ENCODE data around the gene BCR. TPM values are rescaled to one million over a fixed set of nuclear protein-coding genes. Genes with fewer than 3 reads are reported as not detected.

Gene BCR
- total RNA-seq, 1 experiment from 2014 or later: 10.2 TPM

GRCh38 chr22:23150762-23151161, 29.5 kb upstream of the BCR start:
- DNase-seq (ENCODE audit: low read depth): no peak

- DNase-seq (ENCODE audit: low read depth): no peak
These were observed 28.5 kb upstream of the BCR start for GRCh38 chr22:23151827-23152226.

GRCh38 chr22:23152238-23153114, 27.8 kb upstream of the BCR start:
- DNase-seq (ENCODE audit: low read depth): no peak

- DNase-seq (ENCODE audit: low read depth): no peak
These were observed 26.3 kb upstream of the BCR start for GRCh38 chr22:23153994-23154393.

- DNase-seq (ENCODE audit: low read depth): no peak
These were observed 25.8 kb upstream of the BCR start for GRCh38 chr22:23154461-23154860.

- no peak for DNase-seq (ENCODE audit: low read depth)
These were observed 25.2 kb upstream of the BCR start for GRCh38 chr22:23155143-23155542.

GRCh38 chr22:23155831-23156230, 24.5 kb upstream of the BCR start:
- no peak for DNase-seq (ENCODE audit: low read depth)

- no peak for DNase-seq (ENCODE audit: low read depth)
These were observed 24.0 kb upstream of the BCR start for GRCh38 chr22:23156286-23156685.

- no peak for DNase-seq (ENCODE audit: low read depth)
These were observed 22.5 kb upstream of the BCR start for GRCh38 chr22:23157560-23158515.

- no peak for DNase-seq (ENCODE audit: low read depth)
These were observed 21.6 kb upstream of the BCR start for GRCh38 chr22:23158516-23159290.

GRCh38 chr22:23159291-23159630, 21.0 kb upstream of the BCR start:
- no peak for DNase-seq (ENCODE audit: low read depth)

GRCh38 chr22:23161029-23161428, 19.3 kb upstream of the BCR start:
- DNase-seq (ENCODE audit: low read depth): no peak

GRCh38 chr22:23161574-23161973, 18.7 kb upstream of the BCR start:
- DNase-seq (ENCODE audit: low read depth): no peak

GRCh38 chr22:23163665-23164064, 16.6 kb upstream of the BCR start:
- no peak for DNase-seq (ENCODE audit: low read depth)

GRCh38 chr22:23164091-23164490, 16.2 kb upstream of the BCR start:
- DNase-seq (ENCODE audit: low read depth): no peak

- DNase-seq (ENCODE audit: low read depth): no peak
These were observed 14.1 kb upstream of the BCR start for GRCh38 chr22:23166042-23166831.

- DNase-seq (ENCODE audit: low read depth): no peak
These were observed 13.3 kb upstream of the BCR start for GRCh38 chr22:23166841-23167616.

GRCh38 chr22:23168391-23169042, 11.8 kb upstream of the BCR start:
- no peak for DNase-seq (ENCODE audit: low read depth)

- no peak for DNase-seq (ENCODE audit: low read depth)
These were observed 11.3 kb upstream of the BCR start for GRCh38 chr22:23169043-23169406.
